Measurements from ENCODE around the gene PLEKHG7.
"Not testable (repeated sequence)": the region's sequence is repeated elsewhere in the genome, so short reads cannot be mapped to it uniquely, and the experiment has no call there.

The PLEKHG7 gene

GRCh38 chr12:92745856-92746550, 43.2 kb downstream of the PLEKHG7 start:
- Histone ChIP-seq H3K4me3 (ENCODE audit: low read depth, low read length) (peak overlapping the region; percentile 16; the same call in 1 of the 2 replicates), H3K4me1 (ENCODE audit: control insufficient read depth, insufficient read depth, low read length, unreplicated experiment) (peaks cover 27% of the 10 kb centered on the region), H3K27me3 (ENCODE audit: insufficient read depth, low read length) (no peaks in the 10 kb centered on the region), H3K27ac (ENCODE audit: low read depth, low read length) (peak overlapping the region; percentile 90), H3K79me2 (ENCODE audit: control insufficient read depth, insufficient read depth, low read length, unreplicated experiment) (no peaks in the 10 kb centered on the region), H2AFZ (ENCODE audit: low read length, unreplicated experiment) (peak overlapping the region; percentile 33), H3K36me3 (ENCODE audit: insufficient read depth, low read length) (no peaks in the 10 kb centered on the region)

DNA sequence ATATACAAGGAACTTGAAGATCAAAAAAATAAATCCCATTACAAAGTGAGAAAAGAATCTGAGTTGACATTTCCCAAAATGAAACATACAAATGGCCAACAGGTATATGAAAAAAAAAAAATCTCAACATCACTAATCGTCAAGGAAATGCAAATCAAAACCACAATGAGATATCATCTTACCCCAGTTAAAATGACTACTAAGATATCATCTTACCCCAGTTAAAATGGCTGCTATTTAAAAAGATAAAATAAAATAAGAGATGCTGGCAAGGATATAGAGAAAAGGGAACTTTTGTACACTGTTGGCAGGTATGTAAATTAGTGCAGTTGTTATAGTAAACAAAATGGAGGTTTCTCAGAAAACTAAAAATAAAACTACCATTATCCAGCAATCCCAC, 44.4 kb downstream of the PLEKHG7 start:
- no peaks in the 10 kb centered on the region for H3K27me3 ChIP-seq (ENCODE audit: insufficient read depth, low read length)
- peak overlapping the region; percentile 90 for H3K27ac ChIP-seq (ENCODE audit: low read depth, low read length)
- H2AFZ ChIP-seq (ENCODE audit: low read length, unreplicated experiment), result peak overlapping the region; percentile 57
- peaks cover 27% of the 10 kb centered on the region for H3K4me1 ChIP-seq (ENCODE audit: control insufficient read depth, insufficient read depth, low read length, unreplicated experiment)
- H3K79me2 ChIP-seq (ENCODE audit: control insufficient read depth, insufficient read depth, low read length, unreplicated experiment), result no peaks in the 10 kb centered on the region
- no peak overlapping the region for H3K4me3 ChIP-seq (ENCODE audit: low read depth, low read length)
- H3K36me3 ChIP-seq (ENCODE audit: insufficient read depth, low read length), result no peaks in the 10 kb centered on the region

DNA sequence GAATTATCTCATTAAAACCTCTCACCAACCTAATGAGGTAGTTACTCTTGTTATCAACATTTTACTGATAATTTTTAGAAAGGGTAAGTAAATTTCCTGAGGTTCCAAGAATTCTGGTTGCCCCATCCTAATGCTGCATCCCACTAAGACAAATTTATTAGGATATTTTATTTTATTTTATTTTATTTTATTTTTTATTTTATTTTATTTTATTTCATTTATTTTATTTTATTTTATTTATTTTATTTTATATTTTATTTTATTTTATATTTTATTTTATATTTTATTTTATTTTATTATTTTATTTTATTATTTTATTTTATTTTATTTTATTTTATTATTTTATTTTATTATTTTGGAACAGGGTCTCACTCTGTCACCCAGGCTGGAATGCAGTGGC, 46.9 kb downstream of the PLEKHG7 start:
- not testable (repeated sequence) for H3K27me3 ChIP-seq (ENCODE audit: insufficient read depth, low read length); H3K4me3 ChIP-seq (ENCODE audit: low read depth, low read length); H3K27ac ChIP-seq (ENCODE audit: low read depth, low read length); H3K36me3 ChIP-seq (ENCODE audit: insufficient read depth, low read length); H3K79me2 ChIP-seq (ENCODE audit: control insufficient read depth, insufficient read depth, low read length, unreplicated experiment); H2AFZ ChIP-seq (ENCODE audit: low read length, unreplicated experiment)
- H3K4me1 ChIP-seq (ENCODE audit: control insufficient read depth, insufficient read depth, low read length, unreplicated experiment), result peaks cover 27% of the 10 kb centered on the region

DNA sequence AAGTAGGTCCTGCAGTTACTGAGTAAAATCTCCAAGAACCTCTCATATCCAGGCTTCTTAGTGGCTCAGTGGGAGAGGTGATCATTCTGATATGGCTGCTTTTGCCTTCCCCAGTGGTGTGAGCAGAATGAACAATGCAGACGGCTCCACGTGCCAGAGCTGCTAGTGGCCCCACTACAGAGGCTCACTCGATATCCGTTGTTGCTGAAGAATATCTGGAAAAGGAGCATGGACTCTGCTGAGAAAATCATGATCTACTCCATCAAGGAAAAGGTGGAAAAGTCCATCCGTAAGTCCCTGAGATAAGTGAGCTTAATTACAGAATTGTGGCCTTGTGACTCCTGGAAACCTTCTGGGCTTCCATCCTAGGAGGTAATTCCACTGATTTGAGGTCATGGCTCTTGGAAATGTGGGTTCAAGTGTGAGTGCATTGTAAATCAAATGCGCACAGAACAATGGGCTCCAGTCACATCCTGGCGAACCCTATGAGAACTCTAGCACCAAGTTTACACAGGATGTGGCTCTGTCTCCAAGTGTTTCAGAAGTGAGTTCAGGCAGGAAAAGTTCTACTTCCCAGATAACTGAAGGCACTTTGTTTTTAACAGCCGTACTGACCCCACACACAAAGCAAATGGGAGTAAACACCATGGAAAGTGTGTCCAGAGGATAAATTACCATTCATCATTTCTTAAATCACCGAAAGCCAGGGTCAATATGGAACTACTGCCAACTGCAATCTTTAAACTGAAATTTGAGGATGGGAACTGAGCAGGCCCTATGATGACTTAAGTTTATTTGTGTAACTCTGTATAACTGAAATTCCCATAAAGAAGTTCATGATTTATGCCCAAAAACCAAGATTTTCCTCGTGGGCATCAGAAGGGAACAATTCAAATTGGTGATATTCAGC, 51.4 kb downstream of the PLEKHG7 start:
- H3K4me3 ChIP-seq (ENCODE audit: low read depth, low read length), result no peak overlapping the region
- H3K27ac ChIP-seq (ENCODE audit: low read depth, low read length), result no peak overlapping the region
- H3K4me1 ChIP-seq (ENCODE audit: control insufficient read depth, insufficient read depth, low read length, unreplicated experiment), result peaks cover under 1% of the 10 kb centered on the region
- no peaks in the 10 kb centered on the region for H3K36me3 ChIP-seq (ENCODE audit: insufficient read depth, low read length)
- H2AFZ ChIP-seq (ENCODE audit: low read length, unreplicated experiment), result no peak overlapping the region
- H3K79me2 ChIP-seq (ENCODE audit: control insufficient read depth, insufficient read depth, low read length, unreplicated experiment), result no peaks in the 10 kb centered on the region
- no peaks in the 10 kb centered on the region for H3K27me3 ChIP-seq (ENCODE audit: insufficient read depth, low read length)

GRCh38 chr12:92756898-92757596, 54.3 kb downstream of the PLEKHG7 start:
- Histone ChIP-seq H2AFZ (ENCODE audit: low read length, unreplicated experiment) (no peak overlapping the region), H3K36me3 (ENCODE audit: insufficient read depth, low read length) (no peaks in the 10 kb centered on the region), H3K27ac (ENCODE audit: low read depth, low read length) (no peak overlapping the region), H3K79me2 (ENCODE audit: control insufficient read depth, insufficient read depth, low read length, unreplicated experiment) (no peaks in the 10 kb centered on the region), H3K4me1 (ENCODE audit: control insufficient read depth, insufficient read depth, low read length, unreplicated experiment) (peaks cover 6% of the 10 kb centered on the region), H3K4me3 (ENCODE audit: low read depth, low read length) (no peak overlapping the region), H3K27me3 (ENCODE audit: insufficient read depth, low read length) (no peaks in the 10 kb centered on the region)

- Histone ChIP-seq H3K27me3 (ENCODE audit: insufficient read depth, low read length) (no peaks in the 10 kb centered on the region), H3K27ac (ENCODE audit: low read depth, low read length) (no peak overlapping the region), H3K4me1 (ENCODE audit: control insufficient read depth, insufficient read depth, low read length, unreplicated experiment) (peaks cover 6% of the 10 kb centered on the region), H2AFZ (ENCODE audit: low read length, unreplicated experiment) (no peak overlapping the region), H3K79me2 (ENCODE audit: control insufficient read depth, insufficient read depth, low read length, unreplicated experiment) (no peaks in the 10 kb centered on the region), H3K36me3 (ENCODE audit: insufficient read depth, low read length) (no peaks in the 10 kb centered on the region), H3K4me3 (ENCODE audit: low read depth, low read length) (no peak overlapping the region)
Measured at GRCh38 chr12:92757597-92758121, 54.9 kb downstream of the PLEKHG7 start.

- Histone ChIP-seq H3K27ac (ENCODE audit: low read depth, low read length) (0 out of 2 replicates have a peak overlapping the region, but pooled peaks have one; percentile 1), H3K4me1 (ENCODE audit: control insufficient read depth, insufficient read depth, low read length, unreplicated experiment) (peaks cover 6% of the 10 kb centered on the region), H3K36me3 (ENCODE audit: insufficient read depth, low read length) (no peaks in the 10 kb centered on the region), H3K79me2 (ENCODE audit: control insufficient read depth, insufficient read depth, low read length, unreplicated experiment) (no peaks in the 10 kb centered on the region), H3K4me3 (ENCODE audit: low read depth, low read length) (no peak overlapping the region), H2AFZ (ENCODE audit: low read length, unreplicated experiment) (no peak overlapping the region), H3K27me3 (ENCODE audit: insufficient read depth, low read length) (no peaks in the 10 kb centered on the region)
Measured at GRCh38 chr12:92759634-92760268, 57.0 kb downstream of the PLEKHG7 start.

DNA sequence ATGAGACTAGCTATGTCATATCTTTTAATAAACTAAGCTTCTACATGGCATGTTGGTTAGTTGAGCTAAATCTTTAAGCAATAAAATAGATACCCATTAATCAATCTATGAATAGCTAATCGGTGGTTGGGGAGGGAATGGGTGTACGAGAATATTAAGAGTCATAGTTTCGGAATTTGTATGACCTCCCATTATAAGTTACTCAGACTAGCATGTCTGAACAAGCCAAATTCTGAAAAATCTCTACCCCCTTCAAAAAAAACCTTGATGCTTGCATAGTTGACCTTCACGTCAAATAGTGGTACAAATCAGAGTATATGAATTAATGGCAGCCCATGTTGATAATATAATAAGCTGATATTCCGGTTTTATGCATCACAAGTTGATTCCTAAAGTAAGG, 60.0 kb downstream of the PLEKHG7 start:
- Histone ChIP-seq H3K79me2 (ENCODE audit: control insufficient read depth, insufficient read depth, low read length, unreplicated experiment) (no peaks in the 10 kb centered on the region), H2AFZ (ENCODE audit: low read length, unreplicated experiment) (no peak overlapping the region), H3K27ac (ENCODE audit: low read depth, low read length) (no peak overlapping the region), H3K4me1 (ENCODE audit: control insufficient read depth, insufficient read depth, low read length, unreplicated experiment) (peaks cover 6% of the 10 kb centered on the region), H3K36me3 (ENCODE audit: insufficient read depth, low read length) (no peaks in the 10 kb centered on the region), H3K27me3 (ENCODE audit: insufficient read depth, low read length) (no peaks in the 10 kb centered on the region), H3K4me3 (ENCODE audit: low read depth, low read length) (no peak overlapping the region)

GRCh38 chr12:92764831-92765230, 62.0 kb downstream of the PLEKHG7 start:
- Histone ChIP-seq H3K36me3 (ENCODE audit: insufficient read depth, low read length) (no peaks in the 10 kb centered on the region), H3K4me3 (ENCODE audit: low read depth, low read length) (no peak overlapping the region), H3K79me2 (ENCODE audit: control insufficient read depth, insufficient read depth, low read length, unreplicated experiment) (no peaks in the 10 kb centered on the region), H3K27me3 (ENCODE audit: insufficient read depth, low read length) (no peaks in the 10 kb centered on the region), H3K4me1 (ENCODE audit: control insufficient read depth, insufficient read depth, low read length, unreplicated experiment) (peaks cover 8% of the 10 kb centered on the region), H3K27ac (ENCODE audit: low read depth, low read length) (no peak overlapping the region), H2AFZ (ENCODE audit: low read length, unreplicated experiment) (no peak overlapping the region)

DNA sequence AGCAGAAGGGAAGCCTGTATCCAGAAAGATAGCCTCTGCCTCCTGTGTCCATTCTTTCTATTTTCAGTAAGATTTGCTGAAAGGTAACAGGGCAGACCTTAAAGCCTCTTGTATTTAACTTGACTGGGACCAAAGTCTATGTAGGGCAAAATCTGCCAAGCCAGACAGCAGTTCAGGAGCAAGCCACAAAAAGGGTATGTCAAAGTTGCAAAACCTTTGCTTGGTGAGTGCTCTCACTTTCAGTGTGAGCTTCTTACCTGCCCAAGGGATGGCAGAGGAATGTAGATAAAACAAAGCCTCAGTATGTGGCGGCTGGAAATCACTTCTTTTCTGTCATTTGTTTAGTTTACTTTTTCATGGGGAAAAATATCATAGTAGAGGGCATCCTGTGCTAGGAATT, 63.1 kb downstream of the PLEKHG7 start:
- Histone ChIP-seq H3K4me1 (ENCODE audit: control insufficient read depth, insufficient read depth, low read length, unreplicated experiment) (peaks cover 11% of the 10 kb centered on the region), H2AFZ (ENCODE audit: low read length, unreplicated experiment) (no peak overlapping the region), H3K27ac (ENCODE audit: low read depth, low read length) (no peak overlapping the region)

More for the DNA sequence above, 63.1 kb downstream of the PLEKHG7 start:
- Histone ChIP-seq H3K27me3 (ENCODE audit: insufficient read depth, low read length) (no peaks in the 10 kb centered on the region), H3K79me2 (ENCODE audit: control insufficient read depth, insufficient read depth, low read length, unreplicated experiment) (no peaks in the 10 kb centered on the region), H3K36me3 (ENCODE audit: insufficient read depth, low read length) (no peaks in the 10 kb centered on the region), H3K4me3 (ENCODE audit: low read depth, low read length) (no peak overlapping the region)
